Subcutaneous adipose tissue (tissue), 4 donors: Measurements from ENCODE around the gene TNRC18. TPM values are rescaled to one million over a fixed set of nuclear protein-coding genes. Genes with fewer than 3 reads are reported as not detected.

Source experiments
- CTCF ChIP-seq: fragments of 450-650 bp; IDR thresholded peaks from one replicate; pipeline ENCODE4 v1.5.1; 2016; ENCODE audit warnings: low read depth, mild to moderate bottlenecking, control low read depth, antibody characterized with exemption, moderate library complexity
- total RNA-seq, 4 donors: library from RNA; depleted of rRNA; stranded (reverse); fragments of >200 nt; gene quantifications; one replicate each; pipeline ENCODE4 v1.1.0, GENCODE V29; 2016

The TNRC18 gene
- total RNA-seq, 4 donors from 2014 or later, result 21.7 to 107 (median 34.0) TPM

GRCh38 chr7:5429857-5430611 lies 6.4 kb upstream of the TNRC18 start:
- no peak for TF ChIP-seq CTCF

DNA sequence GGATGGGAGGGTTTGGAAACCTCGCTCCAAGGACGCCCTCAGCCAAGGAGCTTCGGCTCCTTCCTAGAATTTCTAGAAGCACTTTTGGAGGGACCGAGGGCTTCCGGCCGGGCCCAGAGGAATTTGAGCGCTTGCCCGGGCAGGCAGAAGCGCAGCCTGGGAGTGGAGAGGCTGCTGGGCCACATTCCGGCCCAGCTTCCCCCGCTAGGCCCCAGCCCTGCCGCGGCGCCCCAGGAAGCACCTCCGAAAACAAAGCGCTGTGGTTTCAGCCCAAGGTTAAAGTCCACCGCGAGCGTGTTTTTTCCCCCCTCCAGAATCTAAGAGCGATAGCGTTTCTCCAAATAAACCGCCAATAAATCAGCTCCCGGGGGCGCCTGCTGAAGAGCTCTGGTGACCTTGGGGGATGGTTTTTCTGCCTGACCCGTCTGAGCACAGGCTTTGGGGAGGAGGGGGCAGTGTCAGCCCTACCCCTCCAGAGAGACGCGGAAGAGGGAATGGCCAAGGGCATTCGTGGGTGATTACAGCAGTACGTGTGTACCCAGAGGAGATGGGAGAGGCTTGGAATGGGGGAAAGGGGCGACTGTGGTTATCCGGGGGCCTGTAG lies 5.7 kb upstream of the TNRC18 start:
- no peak for TF ChIP-seq CTCF

DNA sequence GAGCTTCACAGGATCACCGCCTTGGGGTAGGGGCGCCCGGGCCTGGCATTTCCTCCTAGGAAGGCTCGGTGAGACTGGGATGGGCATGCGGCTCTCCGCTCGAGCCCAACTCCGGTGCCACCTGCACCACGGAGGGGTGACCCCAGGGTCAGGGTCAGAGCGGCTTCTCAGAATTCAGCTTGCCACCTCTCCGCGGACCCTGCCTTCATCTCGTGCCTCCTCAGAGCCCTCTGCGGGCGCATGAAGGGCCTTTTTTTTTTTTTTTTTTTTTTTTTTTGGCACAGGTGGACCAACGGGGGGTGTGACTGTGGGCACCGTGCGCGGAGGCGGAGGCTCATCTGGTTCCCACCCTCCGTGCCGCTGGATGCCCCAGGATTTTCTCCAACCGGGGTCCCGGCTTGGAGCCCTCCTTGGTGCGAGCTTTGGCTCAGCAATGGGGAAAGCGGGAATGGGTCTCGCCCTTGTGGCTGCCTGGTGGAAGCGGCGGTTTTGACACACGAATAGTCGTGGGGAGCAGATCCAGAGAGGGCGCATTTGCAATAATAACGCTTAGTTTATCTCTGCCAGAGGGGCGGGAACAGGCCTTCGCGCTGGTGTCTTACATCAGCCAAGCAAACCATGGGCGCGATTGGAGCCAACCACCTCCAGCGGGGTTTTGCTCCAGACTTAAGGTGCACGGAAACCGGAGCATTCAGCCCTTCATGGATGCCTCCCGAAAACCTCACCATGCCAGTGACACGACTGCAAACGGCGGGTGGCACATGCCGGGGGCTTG lies 5.0 kb upstream of the TNRC18 start:
- TF ChIP-seq CTCF, result no peak

- TF ChIP-seq CTCF, result no peak
These were observed 2.5 kb upstream of the TNRC18 start for GRCh38 chr7:5426226-5426475.

DNA sequence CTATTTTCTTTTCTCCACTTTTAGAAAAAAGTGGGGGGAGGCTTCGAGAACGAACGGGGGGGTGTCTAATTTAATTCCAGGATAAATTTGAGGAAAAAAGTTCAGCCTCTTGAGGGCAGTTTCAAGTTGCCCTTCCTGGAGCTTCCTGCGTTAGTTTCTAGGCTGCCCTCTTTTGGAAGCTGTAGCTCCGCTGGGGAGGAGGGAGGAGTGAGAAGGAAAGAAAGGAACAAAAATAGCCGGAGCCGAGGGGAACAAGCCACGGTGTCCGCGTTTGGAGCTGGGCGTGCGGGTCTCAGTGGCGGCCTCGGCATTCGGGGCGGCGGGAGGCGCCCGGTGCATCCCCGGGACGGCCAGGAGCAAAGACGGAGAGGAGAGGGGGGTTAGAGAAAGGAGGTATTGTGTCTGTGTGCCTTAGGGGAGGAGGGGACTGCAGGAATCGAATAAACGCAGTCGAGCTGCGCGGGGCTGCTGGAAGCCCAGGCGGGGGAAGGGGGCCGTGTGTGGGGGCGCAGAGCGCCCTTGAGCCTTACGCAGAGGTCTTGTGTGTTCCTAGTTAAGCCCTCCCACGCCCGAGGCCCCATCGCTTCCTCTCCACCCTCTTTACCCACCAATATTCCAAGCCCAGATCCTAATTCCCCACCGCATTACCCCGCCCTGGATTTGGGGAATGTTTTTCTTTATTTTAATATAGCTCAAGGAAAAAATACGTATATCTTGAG lies 2.0 kb upstream of the TNRC18 start:
- no peak for TF ChIP-seq CTCF

- TF ChIP-seq CTCF, result no peak
These were observed 1.3 kb upstream of the TNRC18 start for GRCh38 chr7:5424749-5425506.
